Kidney (tissue), 14 donors: ENCODE results near the gene CCDC66. TPM values are rescaled to one million over a fixed set of nuclear protein-coding genes. Genes with fewer than 3 reads are reported as not detected.

Source experiments
- DNase-seq, 5 donors: peaks; one replicate each; pipeline ENCODE4 v3.0.0-alpha.2; 2013 to 2020
- FAIRE-seq: peaks from 2 replicates; lab custom pipeline; 2012; peaks lifted over from hg19 to GRCh38; lab: Jason Lieb, UNC
- H3K27ac ChIP-seq, 2 donors: one replicate each; pipeline ENCODE4 v1.7.0; 2013; ENCODE audit warnings: low read depth in 2 of 2, low read length in 2 of 2, inconsistent platforms in 1 of 2
- H3K27me3 ChIP-seq: one replicate; pipeline ENCODE4 v1.7.1; 2013; ENCODE audit warnings: low read length, inconsistent platforms; ENCODE audit not compliant: control insufficient read depth, insufficient read depth
- H3K36me3 ChIP-seq, 3 donors: one replicate each; pipeline versions ENCODE4 v1.7.0 to v1.7.1; 2013; ENCODE audit warnings: low read length in 3 of 3, control low read depth in 1 of 3, inconsistent platforms in 1 of 3; ENCODE audit not compliant: insufficient read depth in 3 of 3, control insufficient read depth in 2 of 3
- H3K4me1 ChIP-seq, 3 donors: one replicate each; pipeline versions ENCODE4 v1.7.0 to v1.7.1; 2013; ENCODE audit warnings: low read length in 3 of 3, inconsistent platforms in 1 of 3, low read depth in 1 of 3; ENCODE audit not compliant: control insufficient read depth in 2 of 3, insufficient read depth in 2 of 3
- H3K4me3 ChIP-seq, 3 donors: one replicate each; pipeline versions ENCODE4 v1.7.0 to v1.8.1; 2013; ENCODE audit warnings: low read length in 3 of 3, control low read depth in 1 of 3, inconsistent platforms in 1 of 3
- H3K9ac ChIP-seq, 3 donors: one replicate each; pipeline versions ENCODE4 v1.7.0 to v1.7.1; 2013; ENCODE audit warnings: low read length in 3 of 3, control low read depth in 1 of 3, inconsistent platforms in 1 of 3
- H3K9me3 ChIP-seq, 3 donors: one replicate each; pipeline versions ENCODE4 v1.7.0 to v1.7.1; 2013; ENCODE audit warnings: low read length in 3 of 3, control low read depth in 1 of 3, inconsistent platforms in 1 of 3; ENCODE audit not compliant: control insufficient read depth in 2 of 3, insufficient read depth in 1 of 3
- CTCF ChIP-seq: IDR thresholded peaks from 3 replicates; pipeline ENCODE4 v1.5.1; 2012; ENCODE audit warnings: mild to moderate bottlenecking, moderate library complexity, borderline replicate concordance; ENCODE audit not compliant: insufficient read depth; ENCODE audit errors: extremely low read depth
- intact Hi-C: fragments of 100-400 bp; cut with DNase I; formaldehyde crosslinking; loops from one replicate; pipeline ENCODE4 v1.11.1; 2022
- polyA plus RNA-seq: library from polyadenylated mRNA; stranded (reverse); fragments of 350-450 nt; fragmentation: Illumina TruSeq; extraction: RNeasy Lipid Tissue Mini Kit (QIAGEN cat#74804); gene quantifications from one replicate; pipeline ENCODE4 v1.2.3, GENCODE V29; 2014; ENCODE audit warnings: low read depth, low replicate concordance; ENCODE audit not compliant: insufficient read depth
- total RNA-seq: library from RNA; stranded (reverse); fragmentation: NEBNext Ultra II Directional; extraction: Animal tissue kit (Norgen Biotek cat#: 25700); gene quantifications from one replicate; pipeline ENCODE4 v1.2.1, GENCODE V29; 2021
- donor health status: control.
- donor health status: control.
- donor health status: control.
- donor health status: control.
- donor health status: control.
- donor health status: DM: yes; HTN: yes; CAD: no.
- donor health status: Normal renal cell carcinoma (clear cell type).

Gene CCDC66
- total and polyA plus RNA-seq, 2 donors from 2014 or later: 7.9 to 31.3 TPM

DNA sequence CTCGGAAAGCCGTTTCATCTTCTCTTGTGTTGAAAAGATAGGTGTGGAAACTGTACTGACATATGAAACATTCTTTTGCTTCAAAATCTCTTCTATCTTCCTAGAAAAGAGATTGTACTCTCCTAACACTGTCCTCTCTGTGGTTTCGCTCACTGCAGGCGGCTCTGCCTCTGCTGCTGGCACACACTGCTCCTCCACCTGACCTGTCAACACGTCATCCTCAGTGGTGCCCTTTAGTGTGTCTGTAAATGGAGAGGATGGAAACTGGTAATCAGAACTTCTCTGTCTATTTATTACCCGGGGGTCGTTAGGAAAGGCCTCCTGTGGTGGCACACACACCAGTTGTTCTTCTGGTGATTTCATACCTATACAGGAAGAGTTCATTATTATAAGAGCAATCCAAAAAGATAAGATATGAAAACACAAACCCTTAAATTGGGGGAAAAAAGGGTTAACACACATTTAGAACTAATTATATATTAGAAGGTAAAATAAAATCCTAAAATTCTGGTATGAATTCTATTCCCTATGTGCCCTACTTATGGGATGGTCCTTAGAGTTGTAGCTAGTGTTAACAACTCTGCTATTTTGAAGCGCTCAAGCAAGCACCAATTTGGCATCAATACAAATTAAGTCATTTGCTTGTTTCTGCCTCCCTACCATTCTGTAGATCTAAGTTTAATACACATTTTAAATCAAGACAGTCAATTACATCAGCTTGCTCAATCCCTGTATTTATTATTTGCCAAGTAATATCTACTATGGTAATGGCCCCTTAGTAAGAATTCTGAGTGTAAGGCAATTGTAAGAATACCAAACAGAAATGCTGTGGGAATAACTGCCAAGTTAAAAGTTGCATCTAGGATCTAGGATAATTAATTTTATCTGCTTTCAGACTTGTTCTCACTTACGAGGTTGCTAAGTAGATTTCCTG, 76.9 kb downstream of the CCDC66 start:
- Histone ChIP-seq H3K36me3 (peaks cover 6 to 24% (median 6%) of the 10 kb centered on the region in 3 donors), H3K9ac (no peak overlapping the region), H3K27ac (no peak overlapping the region), H3K9me3 (no peaks in the 10 kb centered on the region), H3K4me1 (peaks cover 4 to 16% (median 6%) of the 10 kb centered on the region in 3 donors), H3K4me3 (no peak overlapping the region), H3K27me3 (no peaks in the 10 kb centered on the region)
- intact Hi-C loops: no loop called here
- DNase-seq (no peak), FAIRE-seq (no peak)
- no peak for TF ChIP-seq CTCF

- no peaks in the 10 kb centered on the region for H3K9me3 ChIP-seq
- intact Hi-C loops: no loop called here
- peaks cover 8 to 24% (median 14%) of the 10 kb centered on the region in 3 donors for H3K36me3 ChIP-seq
- H3K9ac ChIP-seq: no peak overlapping the region
- H3K4me1 ChIP-seq: no peaks in the 10 kb centered on the region
- H3K27me3 ChIP-seq: no peaks in the 10 kb centered on the region
- no peak for FAIRE-seq
- no peak for TF ChIP-seq CTCF
- H3K4me3 ChIP-seq: no peak overlapping the region
- H3K27ac ChIP-seq: no peak overlapping the region
- DNase-seq: no peak
These were observed 88.4 kb downstream of the CCDC66 start for GRCh38 chr3:56645407-56645806.

DNA sequence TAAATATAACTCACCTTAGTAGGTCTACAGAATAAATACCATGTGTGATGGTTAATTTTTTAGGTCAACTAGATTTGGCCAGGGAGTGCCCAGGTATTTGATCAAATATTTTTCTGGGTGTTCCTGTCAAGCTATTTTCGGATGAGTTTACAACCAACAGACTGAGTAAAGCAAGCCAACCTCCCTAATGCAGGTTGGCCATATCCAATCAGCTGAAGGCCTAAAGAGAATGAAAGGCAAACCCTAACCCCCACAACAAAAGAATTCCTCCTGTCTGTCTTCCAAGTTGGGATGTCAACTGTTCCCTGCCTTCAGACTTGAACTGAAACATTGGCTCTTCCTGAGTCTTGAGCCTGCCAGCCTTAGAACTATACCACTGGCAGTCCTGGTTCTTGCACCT, 97.5 kb downstream of the CCDC66 start:
- Histone ChIP-seq H3K9ac (no peak overlapping the region), H3K36me3 (peaks cover 5 to 16% (median 6%) of the 10 kb centered on the region in 3 donors), H3K4me1 (no peaks in the 10 kb centered on the region), H3K27me3 (no peaks in the 10 kb centered on the region), H3K9me3 (no peaks in the 10 kb centered on the region), H3K27ac (no peak overlapping the region), H3K4me3 (no peak overlapping the region)
- intact Hi-C loops: no loop called here
- DNase-seq (no peak), FAIRE-seq (no peak)
- TF ChIP-seq CTCF: no peak
